DMS153 treated with DMSO at 0.1 percent for 48 hours (cell line): Measurements from ENCODE around the gene VN1R5.
"Not testable (repeated sequence)": the region's sequence is repeated elsewhere in the genome, so short reads cannot be mapped to it uniquely, and the experiment has no call there.

Experiments
- DNase-seq: peaks from one replicate; lab custom pipeline; 2025; ENCODE audit not compliant: unreplicated experiment; lab: John Stamatoyannopoulos, UW

The VN1R5 gene

DNA sequence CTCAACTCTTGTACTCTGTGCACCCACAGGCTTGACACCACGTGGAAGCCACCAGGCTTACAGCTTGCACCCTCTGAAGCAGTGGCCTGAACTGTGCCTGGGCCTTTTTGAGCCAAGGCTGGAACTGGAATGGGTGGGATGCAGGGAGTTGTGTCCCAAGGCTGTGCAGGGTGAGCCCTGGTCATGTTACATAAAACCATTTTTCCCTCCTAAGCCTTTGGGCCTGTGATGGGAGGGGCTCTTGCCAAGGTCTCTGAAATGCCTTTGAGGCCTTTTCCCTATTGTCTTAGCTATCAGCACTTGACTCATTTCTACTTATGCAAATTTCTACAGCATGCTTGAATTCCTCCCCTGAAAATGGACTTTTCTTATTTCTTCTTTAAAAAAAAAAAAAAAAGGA lies 14.1 kb downstream of the VN1R5 start:
- no peak for DNase-seq

DNA sequence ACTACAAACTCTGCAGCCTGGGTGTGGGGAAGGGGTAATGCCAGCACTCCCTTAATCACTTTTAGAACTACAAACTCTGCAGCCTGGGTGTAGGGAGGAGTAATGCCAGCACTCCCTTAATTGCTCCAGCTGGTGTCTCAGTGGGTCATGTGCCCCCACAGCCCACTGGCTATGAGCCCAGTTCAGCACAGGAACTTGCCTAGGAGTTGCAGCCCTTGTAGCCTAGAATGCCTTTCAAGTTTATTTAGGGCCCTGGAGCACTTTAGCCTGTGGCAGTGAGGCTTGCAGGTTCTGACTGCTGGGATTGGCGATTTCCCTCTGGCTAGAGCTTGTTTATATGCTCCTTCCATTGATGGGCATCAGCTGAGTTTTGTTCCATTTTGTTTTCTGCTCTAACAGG lies 17.1 kb downstream of the VN1R5 start:
- DNase-seq, result no peak

DNA sequence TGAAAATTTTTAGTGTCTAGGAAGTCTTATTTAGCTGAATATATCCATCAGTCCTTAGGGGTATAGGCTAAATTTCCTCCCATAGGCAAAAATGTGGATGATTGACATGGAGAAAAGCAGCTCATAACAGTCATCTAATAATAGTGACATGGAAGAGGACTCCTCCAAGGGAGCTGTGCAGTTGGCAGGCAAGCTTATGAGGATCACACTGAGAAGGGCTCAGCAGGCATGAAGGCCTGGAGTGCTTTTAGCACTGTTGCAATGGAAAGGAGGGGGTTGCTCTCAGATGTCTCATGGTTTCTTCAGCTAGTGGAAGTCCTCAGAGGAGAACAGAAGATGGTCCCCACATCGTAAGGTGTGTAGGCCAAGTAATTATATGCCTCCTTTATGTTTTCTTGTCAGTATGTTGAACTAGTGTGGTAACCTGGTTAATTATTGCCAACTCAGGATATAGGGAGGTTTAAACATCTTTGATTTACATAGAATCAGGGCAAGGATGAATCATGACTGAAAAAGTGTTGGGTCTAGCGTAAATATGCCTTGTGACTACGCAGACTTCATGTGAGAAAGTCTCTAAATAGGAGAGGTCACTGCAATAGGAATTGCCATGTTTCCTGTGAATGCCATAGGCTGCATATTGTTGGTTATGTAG lies 18.9 kb downstream of the VN1R5 start:
- no peak for DNase-seq

DNA sequence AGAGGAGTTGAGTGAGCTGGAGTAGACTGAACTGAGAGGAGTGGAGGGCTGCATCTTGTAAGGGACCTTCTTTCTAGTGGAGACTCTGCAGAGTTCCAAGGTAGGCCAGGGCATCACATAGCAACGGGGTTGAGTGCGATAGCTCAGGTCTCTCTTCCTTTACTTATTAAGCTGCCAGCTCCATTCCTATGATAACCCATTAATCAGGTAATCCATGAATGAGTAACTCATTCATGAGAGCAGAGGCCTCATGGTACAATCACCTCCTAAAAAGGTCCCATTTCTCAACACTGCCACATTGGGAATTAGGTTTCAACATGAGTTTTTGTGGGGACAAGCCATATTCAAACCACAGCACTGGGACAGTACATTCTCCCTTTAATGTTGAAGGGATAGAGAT lies 21.3 kb downstream of the VN1R5 start:
- no peak for DNase-seq

DNA sequence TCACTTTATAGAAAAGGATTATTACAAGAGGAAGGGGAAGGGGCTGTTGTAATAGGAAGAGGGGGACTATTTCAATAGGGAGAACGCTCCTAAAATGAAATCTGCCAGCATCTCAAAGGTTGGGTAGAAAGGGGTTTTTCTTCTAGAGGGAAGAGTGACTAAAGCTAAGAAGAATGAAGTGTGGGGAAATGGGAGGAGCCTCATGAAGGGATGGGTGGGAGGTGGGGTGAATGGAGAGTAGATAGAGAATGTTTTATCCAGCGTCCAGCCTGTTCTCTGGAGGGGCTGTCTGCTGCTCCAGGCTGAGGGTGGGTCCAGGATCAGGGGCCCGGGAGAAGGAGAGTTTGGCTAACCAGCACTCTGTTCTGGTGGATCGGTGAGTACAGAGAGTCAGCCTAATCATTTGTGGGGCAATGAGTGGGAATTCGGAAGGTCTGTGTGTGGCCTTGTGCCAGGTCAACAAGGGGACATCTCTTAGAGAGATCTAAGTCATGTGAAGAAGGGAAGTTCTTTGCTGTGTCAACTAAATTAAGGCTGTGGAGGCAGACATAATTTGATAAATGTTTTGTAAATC lies 25.2 kb downstream of the VN1R5 start:
- no peak for DNase-seq

DNA sequence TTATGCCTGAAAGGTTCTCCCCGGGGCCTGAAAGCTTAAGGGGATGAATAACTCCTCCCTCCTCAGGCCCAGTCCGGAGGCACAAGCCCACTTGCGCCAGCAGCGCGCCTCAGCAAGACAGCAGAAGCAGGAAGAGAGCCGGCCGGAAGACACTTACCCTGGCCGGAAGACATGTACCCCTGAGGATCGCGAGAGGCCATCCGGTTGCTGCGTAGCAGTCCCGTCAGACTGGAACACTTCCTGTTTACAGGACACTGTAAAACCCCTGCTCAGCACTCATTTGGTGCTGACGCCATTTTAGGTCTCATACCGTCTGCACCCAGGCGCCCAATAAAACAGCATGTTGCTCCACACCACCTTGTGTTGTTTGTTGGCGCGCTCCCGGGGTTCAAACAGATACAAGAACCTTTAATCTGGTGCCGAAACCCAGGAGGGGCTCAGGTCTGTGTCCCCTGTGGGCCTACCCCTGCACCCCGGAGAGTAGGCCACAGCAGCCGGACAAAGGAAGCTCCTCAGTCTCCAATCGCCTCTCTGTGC lies 30.3 kb downstream of the VN1R5 start:
- no peak for DNase-seq

DNA sequence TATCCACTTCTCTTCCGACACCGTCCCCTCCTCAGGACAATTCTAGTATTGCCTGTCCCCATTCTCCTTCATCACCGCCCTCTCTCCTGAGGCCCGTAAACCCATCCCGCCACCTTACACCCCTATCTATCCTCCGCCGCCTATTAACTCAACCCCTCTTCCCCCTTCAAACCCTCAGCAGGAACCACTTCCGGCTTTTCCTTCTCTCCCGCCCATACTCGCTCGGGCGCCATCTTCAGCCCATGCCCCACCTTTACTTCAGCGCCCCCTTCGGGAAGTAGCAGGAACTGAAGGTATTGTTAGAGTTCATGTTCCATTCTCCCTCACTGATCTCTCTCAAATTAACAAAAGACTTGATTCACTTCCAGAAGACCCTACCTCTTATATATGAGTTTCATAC lies 31.6 kb downstream of the VN1R5 start:
- no peak for DNase-seq

DNA sequence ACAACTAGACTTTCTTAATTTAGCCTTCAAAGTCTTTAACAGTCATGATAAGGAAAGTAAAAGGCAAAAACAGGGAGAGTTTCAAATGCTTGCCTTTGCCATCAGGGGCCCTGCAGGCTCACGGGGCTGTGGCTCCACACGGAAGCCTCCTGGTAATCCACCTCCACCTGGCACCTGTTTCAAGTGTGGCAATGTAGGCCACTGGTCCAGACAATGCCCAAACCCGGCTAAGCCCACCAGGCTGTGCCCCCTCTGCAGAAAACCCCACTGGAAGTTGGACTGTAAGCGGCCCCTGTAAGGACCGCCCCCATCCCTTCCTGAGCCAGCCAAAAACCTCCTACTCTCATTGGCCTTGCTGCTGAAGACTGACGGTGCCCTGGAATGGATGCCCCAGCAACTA lies 32.5 kb downstream of the VN1R5 start:
- no peak for DNase-seq

DNA sequence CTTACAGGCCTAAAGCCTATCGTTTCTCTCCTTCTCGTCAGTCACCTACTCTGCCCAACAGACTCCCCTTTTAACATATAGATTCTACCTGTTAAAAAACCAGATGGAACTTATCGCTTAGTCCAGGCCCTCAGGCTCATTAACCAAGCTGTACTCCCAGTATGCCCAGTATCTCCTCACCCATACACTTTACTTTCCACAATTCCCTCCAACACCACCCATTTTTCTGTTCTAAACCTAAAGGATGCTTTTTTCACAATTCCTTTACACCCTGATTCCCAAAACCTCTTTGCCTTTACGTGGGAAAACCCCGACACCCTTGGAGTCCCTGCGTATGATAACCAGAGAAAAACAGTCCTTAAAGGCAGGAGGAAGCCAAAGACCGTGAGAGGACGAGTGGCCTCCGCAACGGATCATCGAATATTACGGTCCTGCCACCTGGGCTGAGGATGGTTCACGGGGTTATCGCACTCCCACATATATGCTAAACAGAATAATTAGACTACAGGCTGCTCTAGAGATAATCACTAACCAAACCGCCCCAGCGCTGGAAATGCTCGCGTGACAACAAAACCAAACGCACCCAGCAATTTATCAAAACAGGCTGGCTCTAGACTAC lies 33.5 kb downstream of the VN1R5 start:
- not testable (repeated sequence) for DNase-seq

DNA sequence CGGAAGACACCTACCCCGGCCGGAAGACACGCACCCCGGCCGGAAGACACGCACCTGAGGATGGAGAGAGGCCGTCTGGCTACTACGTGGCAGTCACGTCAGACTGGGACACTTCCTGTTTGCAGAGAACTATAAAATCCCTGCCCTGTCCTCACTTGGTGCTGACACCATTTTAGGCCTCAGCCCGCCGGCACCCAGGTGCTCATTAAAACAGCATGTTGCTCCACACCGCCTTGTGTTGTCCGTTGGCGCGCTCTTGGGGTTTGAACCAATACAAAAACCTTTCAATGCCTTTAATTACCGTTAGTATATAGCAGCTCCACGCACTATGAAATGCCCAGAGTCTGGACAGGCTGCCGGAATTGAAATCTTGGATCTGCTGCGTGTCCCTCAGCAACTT lies 34.7 kb downstream of the VN1R5 start:
- DNase-seq, result no peak

DNA sequence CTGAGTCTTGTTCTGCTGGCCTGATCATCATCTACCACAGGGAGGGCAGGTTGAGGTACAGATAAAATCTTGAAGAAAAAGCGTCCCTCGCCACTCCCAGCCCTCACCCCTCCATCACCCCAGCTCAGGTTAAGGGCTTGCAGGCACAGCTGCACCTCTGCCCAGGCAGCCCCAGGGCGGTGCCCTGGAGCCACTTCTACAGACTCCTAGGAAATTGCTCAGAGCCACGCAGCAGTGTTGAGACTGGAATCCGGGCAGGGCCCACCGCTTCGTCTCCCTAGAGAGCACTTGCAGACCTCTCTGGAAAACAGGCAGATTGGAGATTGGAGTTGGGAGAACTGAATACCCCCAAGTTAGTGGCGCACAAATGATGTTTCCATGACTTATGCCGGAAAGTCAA lies 35.3 kb downstream of the VN1R5 start:
- DNase-seq, result no peak

DNA sequence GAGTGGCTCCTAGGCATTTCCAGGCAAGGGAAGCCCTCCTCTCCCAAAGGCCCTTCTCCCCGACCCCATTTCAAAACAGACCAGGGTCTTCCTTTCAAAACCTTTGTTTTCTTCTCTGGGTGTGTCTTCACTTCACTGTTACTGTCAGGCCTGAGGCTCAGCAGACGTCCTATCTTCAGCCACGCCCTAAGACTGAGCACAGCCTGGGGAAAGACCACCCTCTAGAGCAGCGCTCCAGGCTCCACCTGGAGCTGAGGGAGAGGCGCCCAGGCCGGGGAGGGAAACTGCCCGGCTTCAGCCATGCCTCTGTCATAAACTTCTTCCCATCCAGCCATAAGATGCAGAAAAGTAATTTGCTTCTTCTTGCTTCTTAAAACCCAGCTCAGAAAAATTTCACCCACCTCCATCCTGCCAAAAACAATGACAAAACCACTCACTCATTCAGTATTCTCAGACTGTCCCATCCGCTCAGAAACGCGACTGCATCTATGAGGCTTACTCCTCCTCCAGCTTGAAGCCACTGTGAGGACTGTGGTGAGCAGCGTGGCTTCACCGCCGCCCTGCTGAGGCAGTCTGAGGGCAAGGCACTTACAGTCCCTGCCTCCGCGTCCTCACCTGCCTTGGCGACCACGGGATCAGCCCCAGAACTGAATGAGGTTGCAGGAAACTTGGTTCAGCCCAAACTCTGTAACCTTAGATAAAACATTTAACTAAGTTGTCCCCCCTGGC lies 36.1 kb downstream of the VN1R5 start:
- no peak for DNase-seq

DNA sequence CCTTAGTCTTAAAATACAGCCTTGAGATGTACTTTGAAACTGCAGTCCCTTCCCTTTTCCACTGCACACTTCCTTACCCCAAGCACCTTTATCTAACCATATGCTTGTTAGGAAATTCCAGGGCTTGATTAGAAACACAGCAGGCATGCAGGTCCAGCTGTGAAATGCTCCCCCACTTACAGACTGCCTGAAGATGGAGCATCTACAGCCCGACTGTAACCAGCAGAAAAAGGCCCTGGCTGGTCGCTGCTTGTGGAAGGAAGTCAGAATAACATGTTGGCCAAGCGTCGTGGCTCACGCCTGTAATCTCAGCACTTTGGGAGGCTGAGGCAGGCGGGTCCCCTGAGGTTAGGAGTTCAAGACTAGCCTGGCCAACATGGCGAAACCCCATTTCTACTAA lies 37.2 kb downstream of the VN1R5 start:
- DNase-seq, result no peak

DNA sequence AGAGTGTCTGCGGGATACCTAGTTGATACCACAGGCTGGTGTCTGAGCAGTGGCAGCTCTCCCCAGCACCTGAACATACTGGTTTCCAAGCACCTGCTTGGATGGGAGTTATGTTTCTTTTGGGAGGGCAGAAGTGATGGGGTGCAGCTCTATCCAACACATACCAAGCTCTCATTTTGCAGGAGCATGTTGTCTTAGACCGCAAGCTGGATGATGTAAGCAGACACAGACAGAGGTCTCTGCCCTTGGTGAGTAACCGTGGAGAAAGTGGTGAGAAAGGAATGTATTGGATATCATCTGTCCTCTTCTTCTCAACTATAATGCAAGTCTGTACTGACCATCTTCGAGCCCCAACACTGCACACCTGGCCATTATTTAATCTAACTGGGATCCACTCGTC lies 38.4 kb downstream of the VN1R5 start:
- no peak for DNase-seq

DNA sequence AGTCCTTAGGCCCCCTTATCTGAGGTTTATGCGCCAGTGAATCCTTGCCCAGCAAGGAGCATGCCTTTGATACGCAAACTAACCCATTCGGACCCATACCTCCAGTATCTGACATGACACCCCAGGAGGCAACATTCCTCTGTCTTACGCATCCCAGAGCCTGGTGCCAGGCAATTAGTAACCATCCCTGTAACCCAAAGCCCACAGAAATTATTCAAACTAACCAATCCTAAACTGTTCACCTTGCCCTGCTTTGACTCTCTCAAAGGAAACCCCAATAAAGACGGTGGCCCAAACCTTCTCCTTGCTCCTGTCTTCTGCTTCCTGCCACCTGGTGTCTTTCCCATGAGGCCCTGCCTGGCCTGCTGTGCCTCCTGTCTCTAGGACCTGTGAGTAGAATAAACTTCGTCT lies 39.4 kb downstream of the VN1R5 start:
- DNase-seq, result no peak

DNA sequence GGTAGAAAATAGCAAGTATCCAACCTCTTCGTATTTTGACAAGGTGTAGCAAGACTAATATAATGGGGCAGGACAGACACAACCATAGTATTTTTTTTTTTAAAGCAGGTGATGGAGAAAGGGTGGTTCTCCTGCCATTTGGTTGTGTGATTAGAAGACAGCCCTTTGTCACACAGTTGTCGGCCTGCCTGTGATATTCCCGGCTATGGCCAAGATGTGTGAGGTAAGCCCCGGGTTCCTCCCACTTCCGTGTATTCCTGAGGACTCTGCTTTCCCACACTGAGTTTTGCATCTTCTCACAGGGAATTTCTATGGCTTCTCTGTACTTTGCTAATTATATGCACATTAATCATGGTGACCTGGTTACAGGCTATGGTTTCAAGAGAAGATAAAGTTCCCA lies 39.9 kb downstream of the VN1R5 start:
- no peak for DNase-seq

DNA sequence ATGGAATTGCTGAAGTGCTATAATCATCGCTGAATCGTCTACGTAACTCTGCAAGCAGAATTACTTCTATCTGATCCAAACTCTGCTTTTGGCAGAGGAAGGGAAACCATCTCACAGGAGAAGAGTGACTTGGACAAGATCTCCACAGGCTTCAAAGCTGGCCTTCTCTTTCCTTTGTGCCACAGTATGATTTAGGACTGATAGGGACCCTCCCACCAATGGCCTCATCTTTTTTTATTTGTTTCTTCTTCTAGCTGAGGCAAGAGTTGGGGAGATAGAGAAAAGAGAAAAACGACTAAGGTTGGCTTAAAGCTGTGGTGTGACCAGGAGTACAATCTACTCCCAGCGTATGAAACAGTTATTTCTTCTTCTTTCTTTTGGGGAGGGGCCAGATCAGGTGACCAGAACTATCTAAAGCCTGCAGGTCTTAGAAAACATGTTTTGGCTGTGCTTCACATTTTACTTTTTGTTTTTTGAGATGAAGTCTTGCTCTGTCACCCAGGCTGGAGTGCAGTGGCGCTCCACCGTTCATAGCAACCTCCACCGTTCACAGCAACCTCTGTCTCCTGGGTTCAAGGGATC lies 40.8 kb downstream of the VN1R5 start:
- no peak for DNase-seq

DNA sequence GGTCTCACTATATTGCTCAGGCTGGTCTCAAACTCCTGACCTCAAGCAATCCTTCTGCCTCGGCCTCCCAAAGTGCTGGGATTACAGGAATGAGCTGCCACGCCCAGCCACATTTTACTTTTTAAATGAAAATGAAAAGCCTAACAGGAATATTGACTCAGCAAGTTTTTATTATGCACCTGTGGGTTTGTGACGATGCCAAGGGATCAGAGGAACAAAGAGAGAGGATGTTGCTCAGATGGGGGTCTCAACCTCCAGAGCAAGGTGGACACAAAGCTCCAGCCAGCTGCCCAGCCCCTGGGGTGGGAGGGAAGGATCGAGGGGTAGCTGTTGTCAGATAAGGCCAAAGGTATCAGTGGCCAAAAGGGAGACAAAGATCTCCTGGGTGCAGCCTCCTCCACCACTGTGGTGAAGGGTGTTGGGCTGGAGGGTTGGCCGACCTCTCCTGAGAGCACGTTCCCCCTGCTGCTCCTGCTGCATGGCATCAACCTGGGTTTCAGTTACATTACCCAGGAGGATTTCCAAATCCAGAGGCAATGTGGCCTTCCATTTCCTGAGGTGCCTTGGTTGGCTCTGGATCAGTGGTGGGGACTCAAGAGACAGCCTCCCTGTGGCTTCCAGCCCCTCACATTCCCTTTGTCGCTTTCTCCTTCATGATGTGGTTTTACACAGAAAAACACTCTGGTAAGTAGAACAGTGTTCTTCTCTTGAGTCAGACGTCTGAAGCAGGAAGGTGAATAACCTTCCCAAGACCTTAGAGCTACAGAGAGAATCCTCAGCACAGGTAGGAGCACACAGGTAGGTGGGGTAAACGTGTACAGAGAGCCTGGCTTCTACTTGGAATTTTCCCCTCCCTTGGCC lies 41.6 kb downstream of the VN1R5 start:
- no peak for DNase-seq

DNA sequence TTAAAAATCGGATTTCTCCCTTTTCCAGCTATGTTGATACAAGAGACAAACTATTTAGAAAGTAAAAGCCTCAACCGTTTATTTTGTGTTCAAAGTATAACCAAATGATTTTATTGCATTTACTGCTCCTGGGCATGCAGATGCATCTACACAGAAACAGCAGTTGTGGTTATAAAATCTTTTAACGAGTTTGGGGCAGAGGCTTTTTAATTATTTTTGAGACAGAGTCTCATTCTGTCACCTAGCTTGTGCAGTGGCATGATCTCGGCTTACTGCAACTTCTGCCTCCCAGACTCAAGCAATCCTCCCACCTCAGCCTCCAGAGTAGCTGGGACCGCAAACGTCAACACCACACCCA lies 42.2 kb downstream of the VN1R5 start:
- no peak for DNase-seq

DNA sequence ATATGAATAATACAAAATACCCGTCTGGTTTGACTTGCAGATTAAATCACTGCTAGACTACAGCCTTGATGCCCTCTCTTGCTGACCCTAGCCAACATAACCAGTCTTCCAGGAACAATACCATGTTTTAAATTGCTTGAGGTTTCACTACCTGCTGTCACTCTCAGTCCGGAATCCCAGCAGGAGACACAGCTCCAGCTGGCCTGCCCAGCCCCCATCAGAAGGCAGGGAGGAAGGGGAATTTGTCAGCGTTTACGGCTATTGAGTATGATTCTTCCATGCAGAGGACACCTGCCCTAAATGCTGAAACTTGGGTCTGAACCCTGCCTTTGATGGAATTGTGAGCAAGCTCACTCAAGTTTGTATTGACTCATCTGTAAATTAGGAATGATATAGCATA lies 42.8 kb downstream of the VN1R5 start:
- no peak for DNase-seq
